Measurements from ENCODE around the gene TMTC1.
"Not testable (repeated sequence)": the region's sequence is repeated elsewhere in the genome, so short reads cannot be mapped to it uniquely, and the experiment has no call there.

TMTC1 gene

GRCh38 chr12:29572938-29573337, 210.8 kb downstream of the TMTC1 start:
- DNase-seq (ENCODE audit: low read depth), result no peak

GRCh38 chr12:29572464-29572863, 211.3 kb downstream of the TMTC1 start:
- DNase-seq (ENCODE audit: low read depth), result no peak

- no peak for DNase-seq (ENCODE audit: low read depth)
These were observed 214.5 kb downstream of the TMTC1 start for GRCh38 chr12:29569132-29569757.

- DNase-seq (ENCODE audit: low read depth), result no peak
These were observed 217.3 kb downstream of the TMTC1 start for GRCh38 chr12:29566441-29566840.

GRCh38 chr12:29565727-29566126, 218.0 kb downstream of the TMTC1 start:
- no peak for DNase-seq (ENCODE audit: low read depth)

- DNase-seq (ENCODE audit: low read depth), result no peak
These were observed 218.8 kb downstream of the TMTC1 start for GRCh38 chr12:29564925-29565324.

GRCh38 chr12:29563636-29564035, 220.1 kb downstream of the TMTC1 start:
- DNase-seq (ENCODE audit: low read depth), result no peak

GRCh38 chr12:29563071-29563470, 220.7 kb downstream of the TMTC1 start:
- DNase-seq (ENCODE audit: low read depth), result no peak

GRCh38 chr12:29562110-29562804, 221.5 kb downstream of the TMTC1 start:
- no peak for DNase-seq (ENCODE audit: low read depth)

GRCh38 chr12:29561664-29562071, 222.1 kb downstream of the TMTC1 start:
- no peak for DNase-seq (ENCODE audit: low read depth)

GRCh38 chr12:29559198-29559597, 224.5 kb downstream of the TMTC1 start:
- no peak for DNase-seq (ENCODE audit: low read depth)

GRCh38 chr12:29556363-29556762, 227.4 kb downstream of the TMTC1 start:
- no peak for DNase-seq (ENCODE audit: low read depth)

GRCh38 chr12:29555451-29555850, 228.3 kb downstream of the TMTC1 start:
- not testable (repeated sequence) for DNase-seq (ENCODE audit: low read depth)

GRCh38 chr12:29552994-29553748, 230.6 kb downstream of the TMTC1 start:
- DNase-seq (ENCODE audit: low read depth), result no peak

- no peak for DNase-seq (ENCODE audit: low read depth)
These were observed 231.3 kb downstream of the TMTC1 start for GRCh38 chr12:29552324-29552927.

GRCh38 chr12:29551812-29552211, 231.9 kb downstream of the TMTC1 start:
- DNase-seq (ENCODE audit: low read depth), result no peak

GRCh38 chr12:29547864-29548263, 235.9 kb downstream of the TMTC1 start:
- no peak for DNase-seq (ENCODE audit: low read depth)

GRCh38 chr12:29547151-29547632, 236.6 kb downstream of the TMTC1 start:
- DNase-seq (ENCODE audit: low read depth), result peak; percentile 44

GRCh38 chr12:29546000-29546399, 237.7 kb downstream of the TMTC1 start:
- no peak for DNase-seq (ENCODE audit: low read depth)

GRCh38 chr12:29545102-29545467, 238.7 kb downstream of the TMTC1 start:
- no peak for DNase-seq (ENCODE audit: low read depth)

GRCh38 chr12:29544428-29545101, 239.2 kb downstream of the TMTC1 start:
- DNase-seq (ENCODE audit: low read depth), result no peak

GRCh38 chr12:29543036-29543435, 240.7 kb downstream of the TMTC1 start:
- no peak for DNase-seq (ENCODE audit: low read depth)
